ENCODE data around the gene IL1RAPL1. TPM values are rescaled to one million over a fixed set of nuclear protein-coding genes. Genes with fewer than 3 reads are reported as not detected.

Gene IL1RAPL1
- total RNA-seq, 1 experiment from 2014 or later: 0.10 TPM

GRCh38 chrX:29813174-29813573, 1225.9 kb downstream of the IL1RAPL1 start:
- DNase-seq: no peak
- Histone ChIP-seq H3K9me3 (no peaks in the 10 kb centered on the region), H3K36me3 (no peaks in the 10 kb centered on the region), H3K27me3 (no peaks in the 10 kb centered on the region), H3K4me3 (no peak overlapping the region)

DNA sequence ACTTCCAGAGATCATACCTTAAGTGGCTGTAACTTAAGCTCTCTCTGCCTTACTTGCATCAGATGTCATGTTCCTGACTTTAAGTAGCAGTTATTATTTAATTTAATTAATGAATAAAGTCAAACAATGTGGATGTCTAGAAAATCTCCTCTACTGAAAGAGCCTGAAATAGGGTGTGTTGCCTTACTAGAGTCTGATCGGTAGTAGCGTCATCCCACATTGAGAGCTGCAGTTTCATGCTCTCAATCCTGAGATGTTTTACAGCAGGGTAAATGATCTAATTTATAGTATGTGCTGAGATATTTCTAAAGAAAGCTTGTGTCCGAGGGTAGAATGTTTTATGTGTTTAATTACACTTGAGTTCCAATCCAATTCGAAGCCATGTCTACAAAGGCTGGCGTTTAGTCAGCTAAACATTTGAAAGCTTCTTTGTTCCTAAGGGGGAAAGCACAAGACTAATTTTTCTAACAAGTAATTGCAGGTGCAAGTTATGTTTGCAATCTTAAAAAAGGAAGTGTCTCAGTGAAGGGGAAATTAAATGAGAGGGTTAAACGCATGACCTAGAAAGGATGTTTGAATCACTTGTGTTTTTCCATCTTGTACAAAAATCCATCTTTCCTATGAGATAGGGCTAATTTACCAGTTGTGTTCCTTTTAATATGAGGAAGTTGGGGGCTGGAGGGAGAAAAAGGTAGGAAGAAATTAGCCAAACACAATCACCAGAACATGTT, 1237.1 kb downstream of the IL1RAPL1 start:
- no peaks in the 10 kb centered on the region for H3K27me3 ChIP-seq
- no peak overlapping the region for H3K4me3 ChIP-seq
- DNase-seq: no peak
- H3K9me3 ChIP-seq: no peaks in the 10 kb centered on the region
- H3K36me3 ChIP-seq: no peaks in the 10 kb centered on the region

GRCh38 chrX:29826742-29827141, 1239.5 kb downstream of the IL1RAPL1 start:
- Histone ChIP-seq H3K9me3 (no peaks in the 10 kb centered on the region), H3K4me3 (no peak overlapping the region), H3K27me3 (no peaks in the 10 kb centered on the region), H3K36me3 (no peaks in the 10 kb centered on the region)
- no peak for DNase-seq

DNA sequence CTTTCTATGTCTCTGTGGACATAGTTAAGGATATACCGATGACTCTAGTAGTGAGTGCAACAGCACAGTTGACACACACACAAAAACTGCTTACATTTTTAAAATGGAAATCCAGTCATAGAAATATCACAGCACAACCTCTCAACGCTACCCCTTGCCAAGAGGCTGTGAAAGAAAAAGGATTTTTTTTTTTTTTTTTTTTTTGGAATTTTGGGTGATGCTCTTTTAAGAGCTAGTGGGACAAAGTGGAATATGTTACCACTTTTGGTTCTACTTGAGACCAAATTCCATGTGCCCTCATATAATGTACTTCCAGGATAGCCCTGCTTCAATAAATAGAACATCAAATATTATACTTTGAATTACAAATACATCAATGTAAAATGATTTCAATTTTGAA, 1247.1 kb downstream of the IL1RAPL1 start:
- Histone ChIP-seq H3K36me3 (no peaks in the 10 kb centered on the region), H3K9me3 (no peaks in the 10 kb centered on the region), H3K27me3 (no peaks in the 10 kb centered on the region), H3K4me3 (no peak overlapping the region)
- no peak for DNase-seq

DNA sequence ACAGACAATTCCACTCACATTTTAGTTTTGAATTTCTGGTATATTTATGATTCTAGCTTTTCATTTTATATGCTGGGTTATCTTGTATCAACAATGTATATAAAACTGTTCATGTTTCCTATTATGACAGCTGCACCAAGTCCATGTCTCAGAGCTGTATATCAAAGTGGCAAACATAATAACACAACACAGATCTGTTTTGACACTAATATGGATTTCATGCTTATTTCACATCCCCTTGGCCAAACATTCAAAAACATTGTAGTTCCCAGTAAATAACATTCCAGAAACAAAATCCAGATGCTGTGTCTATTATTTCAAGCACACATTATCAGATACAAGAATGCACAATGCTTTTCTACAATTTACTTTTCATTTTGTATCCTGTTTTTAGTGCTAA, 1247.5 kb downstream of the IL1RAPL1 start:
- no peak for DNase-seq
- Histone ChIP-seq H3K36me3 (no peaks in the 10 kb centered on the region), H3K27me3 (no peaks in the 10 kb centered on the region), H3K9me3 (no peaks in the 10 kb centered on the region), H3K4me3 (no peak overlapping the region)

- H3K4me3 ChIP-seq: no peak overlapping the region
- DNase-seq: no peak
These were observed 1254.5 kb downstream of the IL1RAPL1 start for GRCh38 chrX:29841750-29842149.

DNA sequence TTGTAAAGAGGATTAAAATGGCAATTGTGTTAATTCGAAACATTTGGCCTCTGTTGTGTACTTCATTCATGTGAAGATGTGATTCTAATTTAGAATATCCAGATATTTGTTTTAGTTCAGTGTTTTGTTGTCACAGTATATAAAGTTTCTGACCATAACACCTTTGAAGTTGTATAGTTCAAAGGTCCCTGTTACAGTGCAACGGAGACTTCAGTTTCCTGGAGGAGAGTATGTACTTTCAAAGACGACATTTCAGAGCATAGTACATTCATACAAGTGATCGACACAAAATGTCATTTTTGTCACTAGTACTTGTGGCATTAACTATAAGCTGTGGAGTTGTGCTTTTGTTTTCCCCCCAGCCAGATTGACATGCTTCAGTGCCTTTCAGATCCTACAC, 1255.3 kb downstream of the IL1RAPL1 start:
- H3K4me3 ChIP-seq: no peak overlapping the region

More at GRCh38 chrX:29841750-29842149, 1254.5 kb downstream of the IL1RAPL1 start:
- H3K27me3 ChIP-seq: no peaks in the 10 kb centered on the region
- H3K9me3 ChIP-seq: no peaks in the 10 kb centered on the region
- no peaks in the 10 kb centered on the region for H3K36me3 ChIP-seq

DNA sequence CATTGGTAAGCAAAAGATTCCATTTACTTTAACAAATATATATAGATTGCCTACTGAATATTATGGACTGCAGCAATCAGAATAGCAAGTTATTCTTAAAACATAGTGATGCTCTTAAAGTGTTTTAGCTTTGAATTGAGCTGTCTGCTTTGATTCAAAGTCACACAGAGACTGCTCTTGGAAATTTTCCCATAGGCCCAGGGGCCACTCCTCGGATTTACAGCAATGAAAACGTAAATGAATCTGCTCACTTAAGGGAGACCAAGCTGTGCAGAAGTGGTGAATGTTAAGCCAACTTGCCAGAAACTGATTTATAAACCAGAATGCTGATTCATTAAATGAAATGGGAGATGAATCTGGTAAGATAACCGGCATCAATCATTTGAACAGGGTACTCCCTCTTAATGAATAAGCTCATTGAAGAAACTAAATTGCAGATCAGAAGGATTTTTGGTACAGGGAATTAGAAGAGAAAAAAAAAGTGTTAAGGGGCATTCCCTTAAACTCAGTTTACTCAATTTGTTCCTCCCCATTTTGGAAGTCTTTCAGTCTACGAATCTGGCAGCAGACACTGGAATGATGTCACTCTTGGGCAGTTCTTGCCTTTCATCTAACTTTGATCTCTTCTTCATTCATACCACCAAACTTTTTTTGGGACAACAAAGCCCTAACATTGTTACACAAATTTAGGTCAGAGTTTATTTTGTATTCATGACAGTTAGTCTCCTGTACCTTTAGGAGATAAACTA, 1264.8 kb downstream of the IL1RAPL1 start:
- no peaks in the 10 kb centered on the region for H3K27me3 ChIP-seq
- H3K4me3 ChIP-seq: no peak overlapping the region
- DNase-seq: no peak
- H3K36me3 ChIP-seq: no peaks in the 10 kb centered on the region
- no peaks in the 10 kb centered on the region for H3K9me3 ChIP-seq

More for the DNA sequence above, 1255.3 kb downstream of the IL1RAPL1 start:
- Histone ChIP-seq H3K27me3 (no peaks in the 10 kb centered on the region), H3K9me3 (no peaks in the 10 kb centered on the region), H3K36me3 (no peaks in the 10 kb centered on the region)
- no peak for DNase-seq

- H3K27me3 ChIP-seq: no peaks in the 10 kb centered on the region
- H3K4me3 ChIP-seq: no peak overlapping the region
- no peaks in the 10 kb centered on the region for H3K36me3 ChIP-seq
- no peaks in the 10 kb centered on the region for H3K9me3 ChIP-seq
- DNase-seq: no peak
These were observed 1265.5 kb downstream of the IL1RAPL1 start for GRCh38 chrX:29852767-29853166.

GRCh38 chrX:29858714-29859113, 1271.5 kb downstream of the IL1RAPL1 start:
- no peak overlapping the region for H3K4me3 ChIP-seq
- DNase-seq: no peak
- no peaks in the 10 kb centered on the region for H3K36me3 ChIP-seq
- no peaks in the 10 kb centered on the region; the same call in 1 of the 2 replicates for H3K9me3 ChIP-seq
- no peaks in the 10 kb centered on the region for H3K27me3 ChIP-seq

DNA sequence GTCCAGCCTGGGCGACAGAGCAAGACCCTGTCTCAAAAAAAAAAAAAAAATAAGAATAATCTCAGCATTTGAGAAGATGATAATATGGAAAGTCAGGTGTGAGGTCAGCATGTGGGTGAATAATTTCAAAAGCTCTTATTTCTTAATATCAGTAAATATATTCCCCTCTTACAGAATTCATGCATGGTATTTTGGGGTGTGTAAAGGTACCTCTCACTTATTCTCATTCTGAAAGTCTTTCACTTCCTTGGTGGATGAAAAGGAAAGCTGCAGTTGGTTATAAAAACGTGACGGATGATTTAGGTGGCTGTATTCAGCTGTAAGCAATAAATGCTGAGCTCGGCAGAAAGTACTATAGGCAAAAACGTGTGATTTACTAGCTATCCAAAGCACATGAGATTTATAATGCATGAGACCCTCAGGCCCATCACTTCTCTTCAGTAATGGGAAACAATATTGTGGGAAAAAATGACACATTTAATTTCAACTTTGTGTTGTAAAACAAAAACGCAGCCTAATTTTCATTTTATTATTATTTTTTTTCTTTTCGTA, 1275.0 kb downstream of the IL1RAPL1 start:
- H3K36me3 ChIP-seq: no peaks in the 10 kb centered on the region
- no peaks in the 10 kb centered on the region; the same call in 1 of the 2 replicates for H3K9me3 ChIP-seq
- H3K4me3 ChIP-seq: no peak overlapping the region
- no peak for DNase-seq
- no peaks in the 10 kb centered on the region for H3K27me3 ChIP-seq

GRCh38 chrX:29867971-29868370, 1280.7 kb downstream of the IL1RAPL1 start:
- no peak for DNase-seq
- Histone ChIP-seq H3K36me3 (no peaks in the 10 kb centered on the region), H3K27me3 (no peaks in the 10 kb centered on the region)

GRCh38 chrX:29869837-29870236, 1282.6 kb downstream of the IL1RAPL1 start:
- Histone ChIP-seq H3K4me3 (no peak overlapping the region), H3K36me3 (no peaks in the 10 kb centered on the region), H3K27me3 (no peaks in the 10 kb centered on the region), H3K9me3 (no peaks in the 10 kb centered on the region)
- no peak for DNase-seq

More at GRCh38 chrX:29867971-29868370, 1280.7 kb downstream of the IL1RAPL1 start:
- Histone ChIP-seq H3K9me3 (no peaks in the 10 kb centered on the region), H3K4me3 (no peak overlapping the region)

GRCh38 chrX:29870608-29871007, 1283.4 kb downstream of the IL1RAPL1 start:
- Histone ChIP-seq H3K9me3 (no peaks in the 10 kb centered on the region), H3K36me3 (no peaks in the 10 kb centered on the region), H3K27me3 (no peaks in the 10 kb centered on the region), H3K4me3 (no peak overlapping the region)
- no peak for DNase-seq

- no peak for DNase-seq
- no peaks in the 10 kb centered on the region for H3K9me3 ChIP-seq
- no peaks in the 10 kb centered on the region for H3K36me3 ChIP-seq
- no peaks in the 10 kb centered on the region for H3K27me3 ChIP-seq
- no peak overlapping the region for H3K4me3 ChIP-seq
These were observed 1285.6 kb downstream of the IL1RAPL1 start for GRCh38 chrX:29872831-29873230.

DNA sequence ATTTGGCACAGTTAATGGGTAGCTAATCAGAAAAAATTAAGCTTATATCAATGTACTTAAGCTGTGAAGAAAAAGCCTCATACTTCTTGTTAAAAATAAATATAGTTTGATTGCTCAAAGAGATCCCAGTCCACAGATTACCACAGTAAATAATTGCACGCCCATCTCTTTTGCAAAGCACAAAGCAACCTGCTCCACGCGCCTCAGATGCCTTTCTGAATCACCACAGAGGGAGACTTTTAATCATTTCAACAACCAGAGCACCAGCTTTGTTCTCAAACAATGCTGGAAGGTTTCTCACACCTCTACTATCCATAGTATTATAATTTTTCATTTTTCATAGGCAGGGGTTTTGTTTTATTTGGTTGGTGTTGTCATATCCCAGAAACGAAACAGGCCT, 1289.5 kb downstream of the IL1RAPL1 start:
- H3K36me3 ChIP-seq: no peaks in the 10 kb centered on the region
- no peak overlapping the region for H3K4me3 ChIP-seq
- DNase-seq: no peak
- H3K27me3 ChIP-seq: no peaks in the 10 kb centered on the region
- H3K9me3 ChIP-seq: no peaks in the 10 kb centered on the region

DNA sequence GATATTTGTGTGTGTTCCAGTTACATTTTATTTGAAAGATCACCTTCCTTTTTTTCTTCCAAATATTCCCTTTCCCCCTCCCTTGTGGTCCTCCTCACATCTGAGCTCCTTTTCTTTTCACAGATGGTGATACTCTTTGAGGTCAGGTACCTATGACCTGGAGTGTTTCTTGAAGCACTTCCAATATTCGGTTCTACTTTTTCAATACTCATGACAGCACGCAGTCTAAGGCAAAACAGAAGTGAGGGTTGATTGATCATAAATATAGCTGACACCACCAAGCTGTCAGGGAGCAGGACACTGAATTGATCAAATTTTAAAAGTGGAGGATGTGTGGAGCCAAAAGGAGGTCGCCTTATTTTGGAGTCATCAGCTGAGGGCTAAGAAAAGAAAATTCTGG, 1293.7 kb downstream of the IL1RAPL1 start:
- DNase-seq: no peak
- no peaks in the 10 kb centered on the region for H3K36me3 ChIP-seq
- no peaks in the 10 kb centered on the region for H3K27me3 ChIP-seq
- no peak overlapping the region for H3K4me3 ChIP-seq
- H3K9me3 ChIP-seq: no peaks in the 10 kb centered on the region

Data from MG63 (cell line).